Prostate gland (tissue), 2 donors: ENCODE results near the gene OPRM1.
"Not testable (repeated sequence)": the region's sequence is repeated elsewhere in the genome, so short reads cannot be mapped to it uniquely, and the experiment has no call there.

Experiments
- POLR2A ChIP-seq: fragments of 450-650 bp; IDR thresholded peaks from one replicate; pipeline ENCODE4 v1.6.1; 2016; ENCODE audit warnings: antibody characterized with exemption, mild to moderate bottlenecking
- POLR2AphosphoS5 ChIP-seq: sonication (generic); formaldehyde crosslinking; IDR thresholded peaks from one replicate; pipeline ENCODE4 v1.6.1; 2017; ENCODE audit warnings: antibody characterized with exemption
- TF ChIP-seq, protein P1 (sequence below), 4 experiments: fragments of 200-600 bp in 2 of 4; fragments of 450-650 bp in 2 of 4; sonication (generic) in 2 of 4; IDR thresholded peaks; 1 replicate in 3 of 4; 2 replicates in 1 of 4; pipeline ENCODE4 v1.5.1; 2016 to 2019; ENCODE audit warnings: antibody characterized with exemption in 4 of 4, mild to moderate bottlenecking in 2 of 4, moderate library complexity in 2 of 4

DNA sequence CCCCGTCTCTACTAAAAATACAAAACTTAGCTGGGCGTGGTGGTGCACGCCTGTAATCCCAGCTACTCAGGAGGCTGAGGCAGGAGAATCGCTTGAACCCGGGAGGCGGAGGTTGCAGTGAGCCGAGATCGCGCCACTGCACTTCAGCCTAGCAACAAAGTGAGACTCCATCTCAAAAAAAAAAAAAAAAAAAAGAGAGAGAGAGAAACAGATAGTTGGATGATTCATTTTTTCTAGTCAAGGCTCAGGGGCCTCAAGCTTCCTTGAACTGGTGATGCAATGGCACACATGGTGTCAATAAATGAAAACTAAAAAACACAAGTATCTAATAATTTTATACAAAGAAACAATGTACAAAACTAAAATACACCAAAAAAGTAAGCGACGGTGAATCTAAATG, 202.0 kb downstream of the OPRM1 start:
- TF ChIP-seq, protein P1, sequence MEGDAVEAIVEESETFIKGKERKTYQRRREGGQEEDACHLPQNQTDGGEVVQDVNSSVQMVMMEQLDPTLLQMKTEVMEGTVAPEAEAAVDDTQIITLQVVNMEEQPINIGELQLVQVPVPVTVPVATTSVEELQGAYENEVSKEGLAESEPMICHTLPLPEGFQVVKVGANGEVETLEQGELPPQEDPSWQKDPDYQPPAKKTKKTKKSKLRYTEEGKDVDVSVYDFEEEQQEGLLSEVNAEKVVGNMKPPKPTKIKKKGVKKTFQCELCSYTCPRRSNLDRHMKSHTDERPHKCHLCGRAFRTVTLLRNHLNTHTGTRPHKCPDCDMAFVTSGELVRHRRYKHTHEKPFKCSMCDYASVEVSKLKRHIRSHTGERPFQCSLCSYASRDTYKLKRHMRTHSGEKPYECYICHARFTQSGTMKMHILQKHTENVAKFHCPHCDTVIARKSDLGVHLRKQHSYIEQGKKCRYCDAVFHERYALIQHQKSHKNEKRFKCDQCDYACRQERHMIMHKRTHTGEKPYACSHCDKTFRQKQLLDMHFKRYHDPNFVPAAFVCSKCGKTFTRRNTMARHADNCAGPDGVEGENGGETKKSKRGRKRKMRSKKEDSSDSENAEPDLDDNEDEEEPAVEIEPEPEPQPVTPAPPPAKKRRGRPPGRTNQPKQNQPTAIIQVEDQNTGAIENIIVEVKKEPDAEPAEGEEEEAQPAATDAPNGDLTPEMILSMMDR (IDR thresholded peaks at IDR 0.05) = not testable (repeated sequence)
- not testable (repeated sequence) for TF ChIP-seq POLR2A, POLR2AphosphoS5
